Measurements from ENCODE around the gene GNG7. TPM values are rescaled to one million over a fixed set of nuclear protein-coding genes. Genes with fewer than 3 reads are reported as not detected.

The GNG7 gene
- polyA plus RNA-seq, 1 donor (not counting 4 experiments of a cell fraction or from before 2014, with no cell fraction given): 0.01 TPM

DNA sequence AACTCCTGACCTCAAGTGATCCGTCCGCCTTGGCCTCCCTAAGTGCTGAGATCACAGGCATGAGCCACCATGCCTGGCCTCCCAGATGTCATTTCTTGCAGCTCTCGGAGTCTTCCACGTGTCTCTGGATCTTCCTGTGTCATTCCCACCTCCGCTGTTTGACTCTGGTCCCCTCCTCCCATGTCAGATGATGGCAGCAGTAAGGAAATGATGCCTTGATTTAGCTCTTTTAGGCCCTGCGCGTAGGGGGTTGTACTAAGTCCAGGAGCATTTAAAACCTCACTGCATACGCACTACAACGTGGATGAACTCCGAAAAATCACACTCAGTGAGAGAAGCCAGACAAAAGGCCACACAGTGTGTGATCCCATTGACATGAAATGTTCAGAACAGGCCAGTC is 113.1 kb downstream of the GNG7 start:
- Histone ChIP-seq H3K9me1 (ENCODE audit: control insufficient read depth, extremely low read depth, insufficient read depth, low read length) (no peaks in the 10 kb centered on the region), H3K4me2 (ENCODE audit: control insufficient read depth, extremely low read depth, insufficient read depth, low read depth, low read length) (no peak overlapping the region), H3K27me3 (ENCODE audit: control insufficient read depth, extremely low read depth, insufficient read depth, low read length) (no peaks in the 10 kb centered on the region), H3K79me2 (ENCODE audit: control insufficient read depth, insufficient read depth, low read length) (no peaks in the 10 kb centered on the region), H3K9me3 (ENCODE audit: control insufficient read depth, low read depth, low read length) (no peaks in the 10 kb centered on the region), H3K36me3 (ENCODE audit: control insufficient read depth in 2 of 2, extremely low read depth in 1 of 2, insufficient read depth in 2 of 2, low read length in 2 of 2) (no peaks in the 10 kb centered on the region), H3K9ac (ENCODE audit: control insufficient read depth, extremely low read depth, insufficient read depth, low read length) (no peak overlapping the region), H3K4me3 (ENCODE audit: control insufficient read depth in 2 of 3, extremely low read depth in 1 of 3, insufficient read depth in 2 of 3, low read depth in 1 of 3, low read length in 3 of 3) (no peak overlapping the region), H2AFZ (ENCODE audit: control insufficient read depth, low read length) (no peak overlapping the region), H3K27ac (ENCODE audit: control insufficient read depth, insufficient read depth, low read length) (no peak overlapping the region), H4K20me1 (ENCODE audit: control insufficient read depth, extremely low read depth, insufficient read depth, low read length) (no peaks in the 10 kb centered on the region), H3K4me1 (ENCODE audit: control insufficient read depth, extremely low read depth, insufficient read depth, low read length) (no peaks in the 10 kb centered on the region)
- TF ChIP-seq CTCF (optimal IDR thresholded peaks at IDR 0.05 in 1 of 3, IDR thresholded peaks at IDR 0.05 in 1 of 3, conservative IDR thresholded peaks at IDR 0.05 in 1 of 3; ENCODE audit: extremely low read depth in 1 of 3, insufficient read depth in 2 of 3, low read length in 3 of 3) (no peak), EZH2 (IDR thresholded peaks at IDR 0.05; ENCODE audit: low read length) (no peak)
- FAIRE-seq (no peak), DNase-seq (ENCODE audit: low read depth, low spot score) (no peak)
- dilution Hi-C loops (cut with MboI; ENCODE audit: extremely low pct_ligation_motif_present, low sequenced_read_pairs): no loop called here

DNA sequence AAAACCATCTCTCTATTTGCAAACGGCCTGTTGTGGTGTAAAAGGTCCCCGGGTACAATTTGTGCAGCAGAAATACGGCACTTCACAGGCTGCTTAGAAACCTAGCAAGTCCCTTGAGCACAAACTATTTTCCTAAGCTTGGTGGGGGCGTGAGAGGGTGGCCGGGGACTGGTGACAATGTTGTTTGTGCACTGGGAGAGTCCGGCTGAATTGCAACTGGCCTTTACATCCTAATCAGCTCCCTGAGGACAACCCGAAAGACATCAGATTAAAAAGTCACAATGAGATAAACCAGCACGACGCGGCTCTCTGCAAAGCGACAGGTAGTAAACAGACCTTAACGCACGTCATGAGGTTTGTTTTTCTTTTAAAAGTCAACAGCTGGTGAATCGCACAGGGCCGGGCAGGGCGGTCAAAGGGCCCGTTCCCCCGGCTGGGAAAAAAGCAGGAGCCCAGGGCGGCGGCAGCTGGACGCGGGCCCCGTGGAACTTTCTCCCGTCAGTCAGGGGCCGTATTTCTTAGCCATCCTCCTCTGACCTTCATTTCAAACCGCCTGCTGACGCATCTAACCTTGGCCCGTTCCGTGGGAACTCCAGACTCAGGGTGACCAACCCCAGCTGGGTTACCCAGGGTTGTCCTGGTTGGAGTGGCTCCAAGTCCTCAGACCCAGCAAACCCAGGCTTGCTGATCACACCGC is 114.3 kb downstream of the GNG7 start:
- no peaks in the 10 kb centered on the region for H3K4me1 ChIP-seq (ENCODE audit: control insufficient read depth, extremely low read depth, insufficient read depth, low read length)
- TF ChIP-seq CTCF (optimal IDR thresholded peaks at IDR 0.05 in 1 of 3, IDR thresholded peaks at IDR 0.05 in 1 of 3, conservative IDR thresholded peaks at IDR 0.05 in 1 of 3; ENCODE audit: extremely low read depth in 1 of 3, insufficient read depth in 2 of 3, low read length in 3 of 3) (no peak), EZH2 (IDR thresholded peaks at IDR 0.05; ENCODE audit: low read length) (no peak)
- H3K36me3 ChIP-seq (ENCODE audit: control insufficient read depth in 2 of 2, extremely low read depth in 1 of 2, insufficient read depth in 2 of 2, low read length in 2 of 2): no peaks in the 10 kb centered on the region
- H4K20me1 ChIP-seq (ENCODE audit: control insufficient read depth, extremely low read depth, insufficient read depth, low read length): no peaks in the 10 kb centered on the region
- H2AFZ ChIP-seq (ENCODE audit: control insufficient read depth, low read length): no peak overlapping the region
- no peak overlapping the region for H3K9ac ChIP-seq (ENCODE audit: control insufficient read depth, extremely low read depth, insufficient read depth, low read length)
- H3K79me2 ChIP-seq (ENCODE audit: control insufficient read depth, insufficient read depth, low read length): no peaks in the 10 kb centered on the region
- dilution Hi-C loops (cut with MboI; ENCODE audit: extremely low pct_ligation_motif_present, low sequenced_read_pairs): no loop called here
- no peaks in the 10 kb centered on the region for H3K27me3 ChIP-seq (ENCODE audit: control insufficient read depth, extremely low read depth, insufficient read depth, low read length)
- no peak overlapping the region for H3K4me3 ChIP-seq (ENCODE audit: control insufficient read depth in 2 of 3, extremely low read depth in 1 of 3, insufficient read depth in 2 of 3, low read depth in 1 of 3, low read length in 3 of 3)
- no peak overlapping the region for H3K4me2 ChIP-seq (ENCODE audit: control insufficient read depth, extremely low read depth, insufficient read depth, low read depth, low read length)
- no peaks in the 10 kb centered on the region for H3K9me3 ChIP-seq (ENCODE audit: control insufficient read depth, low read depth, low read length)
- no peak overlapping the region for H3K27ac ChIP-seq (ENCODE audit: control insufficient read depth, insufficient read depth, low read length)
- H3K9me1 ChIP-seq (ENCODE audit: control insufficient read depth, extremely low read depth, insufficient read depth, low read length): no peaks in the 10 kb centered on the region
- DNase-seq (ENCODE audit: low read depth, low spot score) (no peak), FAIRE-seq (no peak)
